HG03378 (cell line): ENCODE measurements around the gene CCDC116.
"Not testable (repeated sequence)": the region's sequence is repeated elsewhere in the genome, so short reads cannot be mapped to it uniquely, and the experiment has no call there.

ENCODE experiments used
- ATAC-seq: cut with Tn5 transposase; IDR thresholded peaks from one replicate; pipeline ENCODE4 v1.9.1; 2021; ENCODE audit warnings: mild to moderate bottlenecking, moderate library complexity; ENCODE audit not compliant: unreplicated experiment

Gene CCDC116

GRCh38 chr22:21629255-21630149 lies 3.1 kb upstream of the CCDC116 start, which contains the start of gene YDJC:
Gene YDJC (minus strand): TSS chr22:21630022. CDS start chr22:21630014, 8 bp downstream.
- ATAC-seq = peak; percentile 71

GRCh38 chr22:21631025-21631424 lies 1.5 kb upstream of the CCDC116 start:
- no peak for ATAC-seq

- ATAC-seq = no peak
Observed at GRCh38 chr22:21632931-21633330, 371 bp downstream of the CCDC116 start.

- ATAC-seq = no peak
Observed at GRCh38 chr22:21633481-21633880, 921 bp downstream of the CCDC116 start.

GRCh38 chr22:21634081-21634480 lies 1.5 kb downstream of the CCDC116 start:
- ATAC-seq = no peak

- no peak for ATAC-seq
Observed at GRCh38 chr22:21634844-21635243, 2.3 kb downstream of the CCDC116 start.

GRCh38 chr22:21635771-21636510 lies 3.4 kb downstream of the CCDC116 start:
- ATAC-seq = no peak

GRCh38 chr22:21636629-21637218 lies 4.2 kb downstream of the CCDC116 start:
- ATAC-seq = no peak

- not testable (repeated sequence) for ATAC-seq
Observed at GRCh38 chr22:21637450-21637849, 4.9 kb downstream of the CCDC116 start.

- ATAC-seq = no peak
Observed at GRCh38 chr22:21639359-21639758, 6.8 kb downstream of the CCDC116 start.

GRCh38 chr22:21640810-21641209 lies 8.2 kb downstream of the CCDC116 start:
- no peak for ATAC-seq

GRCh38 chr22:21641417-21641788 lies 8.8 kb downstream of the CCDC116 start:
- peak; percentile 10 for ATAC-seq

GRCh38 chr22:21641789-21642583 lies 9.4 kb downstream of the CCDC116 start, which contains the start of gene SDF2L1:
Gene SDF2L1 (plus strand): TSS chr22:21642302. CDS start chr22:21642337, 35 bp downstream.
- peak; percentile 93 for ATAC-seq

- ATAC-seq = no peak
Observed at GRCh38 chr22:21642584-21643448, 10.3 kb downstream of the CCDC116 start.

GRCh38 chr22:21643533-21644357 lies 11.2 kb downstream of the CCDC116 start:
- no peak for ATAC-seq

GRCh38 chr22:21645513-21645912 lies 13.0 kb downstream of the CCDC116 start:
- not testable (repeated sequence) for ATAC-seq

- ATAC-seq = no peak
Observed at GRCh38 chr22:21646608-21647590, 14.3 kb downstream of the CCDC116 start.

- no peak for ATAC-seq
Observed at GRCh38 chr22:21650280-21650679, 17.7 kb downstream of the CCDC116 start.
